Caco-2 (cell line): ENCODE measurements around the gene SRSF11. TPM values are rescaled to one million over a fixed set of nuclear protein-coding genes. Genes with fewer than 3 reads are reported as not detected.
A peak's percentile ranks its signal among the peaks of the same experiment; 100 is the strongest.
"Not testable (repeated sequence)": the region's sequence is repeated elsewhere in the genome, so short reads cannot be mapped to it uniquely, and the experiment has no call there.

Source experiments
- BruUV-seq: library from RNA; stranded (reverse); fragments of 400-500 nt; replicated peaks from 2 replicates; lab custom pipeline; 2021; lab: Mats Ljungman, UMichigan
- CTCF ChIA-PET: fragments of 300-600 bp; sonication (Branson Sonifier 250); formaldehyde crosslinking; loops from one replicate; lab custom pipeline; 2022; ENCODE audit warnings: antibody characterized with exemption; lab: Charles Lee
- POLR2A ChIA-PET: fragments of 300-600 bp; sonication (Branson Sonifier 250); formaldehyde crosslinking; loops from one replicate; lab custom pipeline; 2022; ENCODE audit warnings: antibody characterized with exemption; lab: Charles Lee
- DNase-seq, 2 experiments: peaks; one replicate each; pipeline versions ENCODE4 v3.0.0 to v3.0.0-alpha.2; 2020 to 2022
- H3K27me3 ChIP-seq: replicated peaks from 2 replicates; pipeline ENCODE4 v1.6.0; 2011; ENCODE audit warnings: low read length; ENCODE audit not compliant: control insufficient read depth, insufficient read depth
- H3K36me3 ChIP-seq: 2 replicates; pipeline ENCODE4 v1.5.1; 2011; ENCODE audit warnings: low read length; ENCODE audit not compliant: control insufficient read depth, insufficient read depth
- H3K4me1 ChIP-seq: fragments of 250-450 bp; sonication (Bioruptor Pico); 2 replicates; pipeline ENCODE4 v1.5.1; 2020; ENCODE audit warnings: mild to moderate bottlenecking
- H3K4me3 ChIP-seq: 2 replicates; pipeline ENCODE4 v1.5.1; 2011; ENCODE audit warnings: low read depth, mild to moderate bottlenecking, control low read depth, low read length
- H3K9me3 ChIP-seq: fragments of 250-450 bp; sonication (Bioruptor Pico); 2 replicates; pipeline ENCODE4 v1.5.1; 2020; ENCODE audit warnings: mild to moderate bottlenecking, moderate library complexity
- H3K27ac Mint-ChIP-seq: one replicate; pipeline ENCODE4 v1.8.0; 2022; ENCODE audit warnings: mixed read lengths; ENCODE audit not compliant: unreplicated experiment
- H3K27me3 Mint-ChIP-seq: one replicate; pipeline ENCODE4 v1.8.0; 2022; ENCODE audit warnings: mixed read lengths; ENCODE audit not compliant: insufficient read depth, unreplicated experiment
- H3K36me3 Mint-ChIP-seq: one replicate; pipeline ENCODE4 v1.8.0; 2022; ENCODE audit warnings: mild to moderate bottlenecking, mixed read lengths; ENCODE audit not compliant: insufficient read depth, unreplicated experiment
- H3K4me1 Mint-ChIP-seq: one replicate; pipeline ENCODE4 v1.8.0; 2022; ENCODE audit warnings: low read depth, mixed read lengths; ENCODE audit not compliant: unreplicated experiment
- H3K4me3 Mint-ChIP-seq: one replicate; pipeline ENCODE4 v1.8.0; 2022; ENCODE audit warnings: mild to moderate bottlenecking, moderate library complexity, mixed read lengths; ENCODE audit not compliant: unreplicated experiment
- H3K9me3 Mint-ChIP-seq: one replicate; pipeline ENCODE4 v1.8.0; 2022; ENCODE audit warnings: mixed read lengths; ENCODE audit not compliant: unreplicated experiment
- CTCF ChIP-seq, 2 experiments: fragments of 200-600 bp in 1 of 2; IDR thresholded peaks; 1 replicate in 1 of 2; 2 replicates in 1 of 2; pipeline versions ENCODE4 v1.5.1 to v1.8.0; 2011 to 2022; ENCODE audit warnings: antibody characterized with exemption in 1 of 2, control low read depth in 1 of 2, inconsistent platforms in 1 of 2, low read depth in 1 of 2, low read length in 1 of 2, mild to moderate bottlenecking in 1 of 2, moderate library complexity in 1 of 2; ENCODE audit not compliant: insufficient read depth in 1 of 2, severe bottlenecking in 1 of 2, unreplicated experiment in 1 of 2
- intact Hi-C: fragments of 100-400 bp; cut with micrococcal nuclease; formaldehyde crosslinking; loops from one replicate; pipeline ENCODE4 v1.10.0; 2022; ENCODE audit not compliant: unreplicated experiment
- total RNA-seq: library from RNA; stranded (reverse); gene quantifications from 2 replicates; pipeline ENCODE4 v1.2.3, GENCODE V29; 2022

The SRSF11 gene
- total RNA-seq, 1 experiment from 2014 or later = 119 TPM

- Mint-ChIP-seq H3K9me3 (no peaks in the 10 kb centered on the region), H3K36me3 (peaks cover 11% of the 10 kb centered on the region), H3K27me3 (no peaks in the 10 kb centered on the region), H3K27ac (peak overlapping the region; percentile 96), H3K4me3 (peak overlapping the region; percentile 91), H3K4me1 (no peaks in the 10 kb centered on the region)
- H3K9me3 ChIP-seq = no peaks in the 10 kb centered on the region
- ChIA-PET POLR2A (no interaction called here), CTCF (no interaction called here)
- H3K4me1 ChIP-seq = no peaks in the 10 kb centered on the region
- no peak for TF ChIP-seq CTCF (IDR thresholded peaks at IDR 0.05; ENCODE audit: insufficient read depth in 1 of 2, low read depth in 1 of 2, low read length in 1 of 2, severe bottlenecking in 1 of 2, unreplicated experiment in 1 of 2)
- no peaks in the 10 kb centered on the region for H3K36me3 ChIP-seq
- no peaks in the 10 kb centered on the region for H3K27me3 ChIP-seq
- DNase-seq = no peak
- intact Hi-C loops = loop anchor here (1.0 to 10.0 kb wide), 3 partner anchors 16 to 210 kb away; partner anchors contain the start of genes CTH and SRSF11
- peak overlapping the region; percentile 70 for H3K4me3 ChIP-seq
- BruUV-seq = TSS peak; percentile 58
Observed at GRCh38 chr1:70205071-70205433, 16.1 kb upstream of the SRSF11 start.

GRCh38 chr1:70205434-70206118 is 15.6 kb upstream of the SRSF11 start, which contains the start of gene LRRC40:
Gene LRRC40, minus strand, starts transcription at chr1:70205579. Its CDS starts 39 bp downstream, at chr1:70205540.
- H3K4me1 ChIP-seq = no peaks in the 10 kb centered on the region
- intact Hi-C loops = loop anchor here (1.0 to 10.0 kb wide), 3 partner anchors 16 to 209 kb away; partner anchors contain the start of genes CTH and SRSF11
- peak; percentile 92 to 93 for DNase-seq
- no peaks in the 10 kb centered on the region for H3K27me3 ChIP-seq
- Mint-ChIP-seq H3K27ac (peak within 1 kb of the TSS; percentile 96), H3K36me3 (peaks cover 11% of the 10 kb centered on the region), H3K4me1 (no peaks in the 10 kb centered on the region), H3K4me3 (peak within 1 kb of the TSS; percentile 91), H3K27me3 (no peaks in the 10 kb centered on the region), H3K9me3 (no peaks in the 10 kb centered on the region)
- ChIA-PET CTCF (no interaction called here), POLR2A (interaction anchor here (1.2 kb wide), 1 partner anchor 15 kb away, joined by 17 read pairs; the partner anchor contains the start of gene SRSF11)
- TF ChIP-seq CTCF (IDR thresholded peaks at IDR 0.05; ENCODE audit: insufficient read depth in 1 of 2, low read depth in 1 of 2, low read length in 1 of 2, severe bottlenecking in 1 of 2, unreplicated experiment in 1 of 2) = peak in 1 of 2 experiments; percentile 11
- H3K36me3 ChIP-seq = no peaks in the 10 kb centered on the region
- no TSS peak for BruUV-seq
- no peaks in the 10 kb centered on the region for H3K9me3 ChIP-seq
- peak within 1 kb of the TSS; percentile 72 for H3K4me3 ChIP-seq

GRCh38 chr1:70206833-70207232 is 14.3 kb upstream of the SRSF11 start:
- intact Hi-C loops = loop anchor here (10.0 kb wide), 1 partner anchor 208 kb away; the partner anchor contains the start of gene CTH
- Mint-ChIP-seq H3K27ac (peak overlapping the region; percentile 96), H3K36me3 (peaks cover 11% of the 10 kb centered on the region), H3K4me3 (peak overlapping the region; percentile 91)
- POLR2A ChIA-PET, H3K4me1 Mint-ChIP-seq, BruUV-seq, DNase-seq, H3K36me3 ChIP-seq, H3K9me3 ChIP-seq, CTCF ChIA-PET, H3K9me3 Mint-ChIP-seq, H3K4me1 ChIP-seq, H3K27me3 ChIP-seq, H3K27me3 Mint-ChIP-seq: not testable (repeated sequence)
- H3K4me3 ChIP-seq = peak overlapping the region; percentile 72
